ENCODE results near the gene AREG. TPM values are rescaled to one million over a fixed set of nuclear protein-coding genes. Genes with fewer than 3 reads are reported as not detected.

AREG gene
- total and polyA plus RNA-seq, 9 of the 15 experiments (the other 6 are each of a cell fraction or from before 2014, with no cell fraction given), result 1.4 to 7.7 (median 5.4) TPM

GRCh38 chr4:74453037-74453635, 8.2 kb downstream of the AREG start (continued):
- TF ChIP-seq ZBTB40 (IDR thresholded peaks at IDR 0.05) (0 out of 2 replicates have a peak, but pooled peaks have one; percentile 18), ZBTB40 (CRISPR knock-in tag; IDR thresholded peaks at IDR 0.05) (no peak), PHF21A (IDR thresholded peaks at IDR 0.05; ENCODE audit: borderline replicate concordance, low read depth) (no peak), KDM1A (IDR thresholded peaks at IDR 0.05) (peak in 1 of 2 experiments; percentile 50; a peak in 1 of 4 replicates), HDAC2 (IDR thresholded peaks at IDR 0.05) (peak; percentile 23; the same call in 1 of the 2 replicates), TRIM28 (IDR thresholded peaks at IDR 0.05) (no peak), JUND (IDR thresholded peaks at IDR 0.05; ENCODE audit: borderline replicate concordance, low read depth, low read length) (peak; percentile 64; the same call in 1 of the 2 replicates), JUND (tag; IDR thresholded peaks at IDR 0.05; ENCODE audit: borderline replicate concordance, low read depth, low read length) (peak; percentile 59; the same call in 2 of the 3 replicates), CC2D1A (IDR thresholded peaks at IDR 0.05) (peak; percentile 80; the same call in 1 of the 2 replicates), TAL1 (IDR thresholded peaks at IDR 0.05) (peak; percentile 83), EP400 (IDR thresholded peaks at IDR 0.05) (peak; percentile 49; the same call in 1 of the 2 replicates), LARP7 (IDR thresholded peaks at IDR 0.05) (0 out of 2 replicates have a peak, but pooled peaks have one; percentile 44), DPF2 (IDR thresholded peaks at IDR 0.05) (peak; percentile 91), LCOR (CRISPR knock-in tag; IDR thresholded peaks at IDR 0.05) (no peak), MTA2 (IDR thresholded peaks at IDR 0.05; ENCODE audit: low read depth) (peak; percentile 45; the same call in 1 of the 2 replicates), NFE2 (IDR thresholded peaks at IDR 0.05; ENCODE audit: low read depth) (peak; percentile 16; the same call in 1 of the 2 replicates), PML (IDR thresholded peaks at IDR 0.05; ENCODE audit: low read length) (peak; percentile 66; the same call in 1 of the 2 replicates), CXXC5 (CRISPR knock-in tag; IDR thresholded peaks at IDR 0.05) (peak; percentile 25; the same call in 1 of the 2 replicates), ZNF217 (CRISPR knock-in tag; IDR thresholded peaks at IDR 0.05) (no peak), FOXJ3 (CRISPR knock-in tag; IDR thresholded peaks at IDR 0.05) (no peak), NFIC (IDR thresholded peaks at IDR 0.05) (peak; percentile 58), TBL1XR1 (IDR thresholded peaks at IDR 0.05; ENCODE audit: low read length in 2 of 2) (peak; percentile 40 to 77; a peak in 2 of 4 replicates), HDAC1 (IDR thresholded peaks at IDR 0.05) (peak; percentile 3 to 67; a peak in 1 of 4 replicates), FOXM1 (IDR thresholded peaks at IDR 0.05; ENCODE audit: low read depth) (peak; percentile 56; the same call in 1 of the 2 replicates), FOXM1 (CRISPR knock-in tag; IDR thresholded peaks at IDR 0.05; ENCODE audit: low read depth) (no peak)

Measured in K562 (cell line).